GM19324 (cell line): Measurements from ENCODE around the gene JARID2.
"Not testable (repeated sequence)": the region's sequence is repeated elsewhere in the genome, so short reads cannot be mapped to it uniquely, and the experiment has no call there.

Experiments used
- ATAC-seq: cut with Tn5 transposase; IDR thresholded peaks from one replicate; pipeline ENCODE4 v1.9.1; 2021; ENCODE audit warnings: mild to moderate bottlenecking, moderate library complexity; ENCODE audit not compliant: unreplicated experiment, low FRiP score

JARID2 gene

GRCh38 chr6:15522856-15523529, 277.1 kb downstream of the JARID2 start:
- no peak for ATAC-seq

- ATAC-seq, result no peak
Measured at GRCh38 chr6:15523679-15524630, 278.1 kb downstream of the JARID2 start.

GRCh38 chr6:15524861-15525401, 279.1 kb downstream of the JARID2 start:
- no peak for ATAC-seq

- no peak for ATAC-seq
Measured at GRCh38 chr6:15526212-15526701, 280.4 kb downstream of the JARID2 start.

GRCh38 chr6:15527838-15528617, 282.2 kb downstream of the JARID2 start:
- ATAC-seq, result no peak

- ATAC-seq, result no peak
Measured at GRCh38 chr6:15528870-15529269, 283.0 kb downstream of the JARID2 start.

GRCh38 chr6:15530411-15530810, 284.5 kb downstream of the JARID2 start:
- no peak for ATAC-seq

- ATAC-seq, result no peak
Measured at GRCh38 chr6:15531973-15532372, 286.1 kb downstream of the JARID2 start.

GRCh38 chr6:15533379-15534026, 287.6 kb downstream of the JARID2 start:
- no peak for ATAC-seq

GRCh38 chr6:15534974-15535373, 289.1 kb downstream of the JARID2 start:
- ATAC-seq, result no peak

- no peak for ATAC-seq
Measured at GRCh38 chr6:15535495-15536197, 289.8 kb downstream of the JARID2 start.

GRCh38 chr6:15536198-15536955, 290.5 kb downstream of the JARID2 start:
- ATAC-seq, result no peak

- ATAC-seq, result no peak
Measured at GRCh38 chr6:15538106-15538505, 292.2 kb downstream of the JARID2 start.

- no peak for ATAC-seq
Measured at GRCh38 chr6:15538766-15539495, 293.1 kb downstream of the JARID2 start.

GRCh38 chr6:15539722-15540270, 293.9 kb downstream of the JARID2 start:
- no peak for ATAC-seq

- not testable (repeated sequence) for ATAC-seq
Measured at GRCh38 chr6:15543332-15543917, 297.6 kb downstream of the JARID2 start.

- ATAC-seq, result no peak
Measured at GRCh38 chr6:15544321-15544900, 298.5 kb downstream of the JARID2 start.
